ENCODE data around the gene IL4R. TPM values are rescaled to one million over a fixed set of nuclear protein-coding genes. Genes with fewer than 3 reads are reported as not detected.

Gene IL4R
- total and polyA plus RNA-seq, 10 of the 15 experiments (the other 5 are each of a cell fraction or from before 2014, with no cell fraction given): 2.6 to 70.4 (median 36.6) TPM

DNA sequence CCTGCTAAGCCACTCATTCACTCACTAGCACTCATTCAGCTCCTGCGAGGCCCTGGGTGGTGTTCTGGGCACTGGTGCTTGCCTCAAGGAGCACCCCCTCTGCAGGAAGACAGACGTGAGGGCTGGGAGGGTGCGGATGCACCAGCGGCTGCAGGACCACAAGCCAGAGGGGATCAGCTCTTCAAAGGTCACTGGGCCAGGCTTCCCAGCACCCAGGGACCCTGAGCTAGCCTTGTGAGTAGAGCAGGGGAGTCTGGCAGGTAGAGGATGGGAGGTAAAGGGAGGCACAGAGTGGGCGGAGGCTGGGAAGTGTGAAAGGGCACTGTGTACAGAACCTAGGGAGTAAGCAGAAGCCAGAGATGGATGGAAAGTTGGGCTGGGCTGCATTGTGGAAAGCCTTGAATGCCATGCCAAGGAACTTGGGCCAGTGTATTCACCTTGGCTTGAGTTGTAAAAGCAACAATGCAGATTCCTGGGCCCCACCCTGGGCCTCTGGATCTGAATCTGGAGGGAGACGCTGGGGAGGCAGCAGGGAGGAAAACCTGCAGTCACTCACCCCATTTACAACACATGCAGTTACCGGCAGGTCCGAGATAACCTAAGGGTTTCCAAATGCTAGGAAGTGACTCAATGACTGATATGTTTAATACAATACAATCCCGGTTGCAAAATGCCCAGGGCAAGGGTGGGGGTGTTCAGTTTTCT lies 1.7 kb downstream of the IL4R start (continued):
- TF ChIP-seq, protein P1, sequence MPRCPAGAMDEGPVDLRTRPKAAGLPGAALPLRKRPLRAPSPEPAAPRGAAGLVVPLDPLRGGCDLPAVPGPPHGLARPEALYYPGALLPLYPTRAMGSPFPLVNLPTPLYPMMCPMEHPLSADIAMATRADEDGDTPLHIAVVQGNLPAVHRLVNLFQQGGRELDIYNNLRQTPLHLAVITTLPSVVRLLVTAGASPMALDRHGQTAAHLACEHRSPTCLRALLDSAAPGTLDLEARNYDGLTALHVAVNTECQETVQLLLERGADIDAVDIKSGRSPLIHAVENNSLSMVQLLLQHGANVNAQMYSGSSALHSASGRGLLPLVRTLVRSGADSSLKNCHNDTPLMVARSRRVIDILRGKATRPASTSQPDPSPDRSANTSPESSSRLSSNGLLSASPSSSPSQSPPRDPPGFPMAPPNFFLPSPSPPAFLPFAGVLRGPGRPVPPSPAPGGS (IDR thresholded peaks at IDR 0.05; ENCODE audit: borderline replicate concordance, insufficient read depth, low read depth, low read length, poor library complexity, severe bottlenecking): no peak
- TF ChIP-seq NR2C2 (IDR thresholded peaks at IDR 0.05; ENCODE audit: borderline replicate concordance, control insufficient read depth, insufficient read length, low read depth) (no peak), EP300 (IDR thresholded peaks at IDR 0.05; ENCODE audit: borderline replicate concordance in 1 of 2, control insufficient read depth in 1 of 2, low read depth in 2 of 2, low read length in 2 of 2) (no peak), PAX8 (IDR thresholded peaks at IDR 0.05) (no peak), EGR1 (IDR thresholded peaks at IDR 0.05; ENCODE audit: borderline replicate concordance in 1 of 2, low read depth in 2 of 2, low read length in 2 of 2) (no peak), WRNIP1 (IDR thresholded peaks at IDR 0.05; ENCODE audit: borderline replicate concordance, low read depth, low read length) (no peak), SPI1 (IDR thresholded peaks at IDR 0.05; ENCODE audit: borderline replicate concordance, insufficient read depth, low read depth, low read length) (no peak)
- TF ChIP-seq, protein P2, sequence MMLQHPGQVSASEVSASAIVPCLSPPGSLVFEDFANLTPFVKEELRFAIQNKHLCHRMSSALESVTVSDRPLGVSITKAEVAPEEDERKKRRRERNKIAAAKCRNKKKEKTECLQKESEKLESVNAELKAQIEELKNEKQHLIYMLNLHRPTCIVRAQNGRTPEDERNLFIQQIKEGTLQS (IDR thresholded peaks at IDR 0.05; ENCODE audit: borderline replicate concordance, extremely low read depth, low read depth, low read length): no peak
- TF ChIP-seq, protein P3, sequence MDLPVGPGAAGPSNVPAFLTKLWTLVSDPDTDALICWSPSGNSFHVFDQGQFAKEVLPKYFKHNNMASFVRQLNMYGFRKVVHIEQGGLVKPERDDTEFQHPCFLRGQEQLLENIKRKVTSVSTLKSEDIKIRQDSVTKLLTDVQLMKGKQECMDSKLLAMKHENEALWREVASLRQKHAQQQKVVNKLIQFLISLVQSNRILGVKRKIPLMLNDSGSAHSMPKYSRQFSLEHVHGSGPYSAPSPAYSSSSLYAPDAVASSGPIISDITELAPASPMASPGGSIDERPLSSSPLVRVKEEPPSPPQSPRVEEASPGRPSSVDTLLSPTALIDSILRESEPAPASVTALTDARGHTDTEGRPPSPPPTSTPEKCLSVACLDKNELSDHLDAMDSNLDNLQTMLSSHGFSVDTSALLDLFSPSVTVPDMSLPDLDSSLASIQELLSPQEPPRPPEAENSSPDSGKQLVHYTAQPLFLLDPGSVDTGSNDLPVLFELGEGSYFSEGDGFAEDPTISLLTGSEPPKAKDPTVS (IDR thresholded peaks at IDR 0.05; ENCODE audit: low read depth, low read length): no peak
- TF ChIP-seq, protein P4, sequence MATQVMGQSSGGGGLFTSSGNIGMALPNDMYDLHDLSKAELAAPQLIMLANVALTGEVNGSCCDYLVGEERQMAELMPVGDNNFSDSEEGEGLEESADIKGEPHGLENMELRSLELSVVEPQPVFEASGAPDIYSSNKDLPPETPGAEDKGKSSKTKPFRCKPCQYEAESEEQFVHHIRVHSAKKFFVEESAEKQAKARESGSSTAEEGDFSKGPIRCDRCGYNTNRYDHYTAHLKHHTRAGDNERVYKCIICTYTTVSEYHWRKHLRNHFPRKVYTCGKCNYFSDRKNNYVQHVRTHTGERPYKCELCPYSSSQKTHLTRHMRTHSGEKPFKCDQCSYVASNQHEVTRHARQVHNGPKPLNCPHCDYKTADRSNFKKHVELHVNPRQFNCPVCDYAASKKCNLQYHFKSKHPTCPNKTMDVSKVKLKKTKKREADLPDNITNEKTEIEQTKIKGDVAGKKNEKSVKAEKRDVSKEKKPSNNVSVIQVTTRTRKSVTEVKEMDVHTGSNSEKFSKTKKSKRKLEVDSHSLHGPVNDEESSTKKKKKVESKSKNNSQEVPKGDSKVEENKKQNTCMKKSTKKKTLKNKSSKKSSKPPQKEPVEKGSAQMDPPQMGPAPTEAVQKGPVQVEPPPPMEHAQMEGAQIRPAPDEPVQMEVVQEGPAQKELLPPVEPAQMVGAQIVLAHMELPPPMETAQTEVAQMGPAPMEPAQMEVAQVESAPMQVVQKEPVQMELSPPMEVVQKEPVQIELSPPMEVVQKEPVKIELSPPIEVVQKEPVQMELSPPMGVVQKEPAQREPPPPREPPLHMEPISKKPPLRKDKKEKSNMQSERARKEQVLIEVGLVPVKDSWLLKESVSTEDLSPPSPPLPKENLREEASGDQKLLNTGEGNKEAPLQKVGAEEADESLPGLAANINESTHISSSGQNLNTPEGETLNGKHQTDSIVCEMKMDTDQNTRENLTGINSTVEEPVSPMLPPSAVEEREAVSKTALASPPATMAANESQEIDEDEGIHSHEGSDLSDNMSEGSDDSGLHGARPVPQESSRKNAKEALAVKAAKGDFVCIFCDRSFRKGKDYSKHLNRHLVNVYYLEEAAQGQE (IDR thresholded peaks at IDR 0.05; ENCODE audit: low read depth, low read length): no peak
- TF ChIP-seq, protein P5, sequence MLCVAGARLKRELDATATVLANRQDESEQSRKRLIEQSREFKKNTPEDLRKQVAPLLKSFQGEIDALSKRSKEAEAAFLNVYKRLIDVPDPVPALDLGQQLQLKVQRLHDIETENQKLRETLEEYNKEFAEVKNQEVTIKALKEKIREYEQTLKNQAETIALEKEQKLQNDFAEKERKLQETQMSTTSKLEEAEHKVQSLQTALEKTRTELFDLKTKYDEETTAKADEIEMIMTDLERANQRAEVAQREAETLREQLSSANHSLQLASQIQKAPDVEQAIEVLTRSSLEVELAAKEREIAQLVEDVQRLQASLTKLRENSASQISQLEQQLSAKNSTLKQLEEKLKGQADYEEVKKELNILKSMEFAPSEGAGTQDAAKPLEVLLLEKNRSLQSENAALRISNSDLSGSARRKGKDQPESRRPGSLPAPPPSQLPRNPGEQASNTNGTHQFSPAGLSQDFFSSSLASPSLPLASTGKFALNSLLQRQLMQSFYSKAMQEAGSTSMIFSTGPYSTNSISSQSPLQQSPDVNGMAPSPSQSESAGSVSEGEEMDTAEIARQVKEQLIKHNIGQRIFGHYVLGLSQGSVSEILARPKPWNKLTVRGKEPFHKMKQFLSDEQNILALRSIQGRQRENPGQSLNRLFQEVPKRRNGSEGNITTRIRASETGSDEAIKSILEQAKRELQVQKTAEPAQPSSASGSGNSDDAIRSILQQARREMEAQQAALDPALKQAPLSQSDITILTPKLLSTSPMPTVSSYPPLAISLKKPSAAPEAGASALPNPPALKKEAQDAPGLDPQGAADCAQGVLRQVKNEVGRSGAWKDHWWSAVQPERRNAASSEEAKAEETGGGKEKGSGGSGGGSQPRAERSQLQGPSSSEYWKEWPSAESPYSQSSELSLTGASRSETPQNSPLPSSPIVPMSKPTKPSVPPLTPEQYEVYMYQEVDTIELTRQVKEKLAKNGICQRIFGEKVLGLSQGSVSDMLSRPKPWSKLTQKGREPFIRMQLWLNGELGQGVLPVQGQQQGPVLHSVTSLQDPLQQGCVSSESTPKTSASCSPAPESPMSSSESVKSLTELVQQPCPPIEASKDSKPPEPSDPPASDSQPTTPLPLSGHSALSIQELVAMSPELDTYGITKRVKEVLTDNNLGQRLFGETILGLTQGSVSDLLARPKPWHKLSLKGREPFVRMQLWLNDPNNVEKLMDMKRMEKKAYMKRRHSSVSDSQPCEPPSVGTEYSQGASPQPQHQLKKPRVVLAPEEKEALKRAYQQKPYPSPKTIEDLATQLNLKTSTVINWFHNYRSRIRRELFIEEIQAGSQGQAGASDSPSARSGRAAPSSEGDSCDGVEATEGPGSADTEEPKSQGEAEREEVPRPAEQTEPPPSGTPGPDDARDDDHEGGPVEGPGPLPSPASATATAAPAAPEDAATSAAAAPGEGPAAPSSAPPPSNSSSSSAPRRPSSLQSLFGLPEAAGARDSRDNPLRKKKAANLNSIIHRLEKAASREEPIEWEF (IDR thresholded peaks at IDR 0.05; ENCODE audit: insufficient replicate concordance, low read depth, low read length): no peak
